Breast epithelium (tissue), 4 donors: ENCODE data around the gene PLXND1. TPM values are rescaled to one million over a fixed set of nuclear protein-coding genes. Genes with fewer than 3 reads are reported as not detected.

Experiments used
- DNase-seq, 2 donors: peaks; one replicate each; pipeline ENCODE4 v3.0.0-alpha.2; 2019; ENCODE audit warnings: low spot score in 2 of 2
- H3K27ac ChIP-seq, 2 donors: fragments of 200-600 bp; sonication (generic) in 1 of 2; one replicate each; pipeline ENCODE4 v1.5.1; 2016 to 2019; ENCODE audit warnings: mild to moderate bottlenecking in 1 of 2
- H3K27me3 ChIP-seq, 2 donors: fragments of 200-600 bp; sonication (generic) in 1 of 2; one replicate each; pipeline versions ENCODE4 v1.5.1 to v1.6.0; 2017 to 2019; ENCODE audit warnings: control low read depth in 1 of 2, mild to moderate bottlenecking in 1 of 2
- H3K36me3 ChIP-seq: fragments of 200-600 bp; one replicate; pipeline ENCODE4 v1.5.1; 2019
- H3K4me1 ChIP-seq, 2 donors: fragments of 200-600 bp; sonication (generic); one replicate each; pipeline ENCODE4 v1.5.1; 2016 to 2019; ENCODE audit warnings: control low read depth in 1 of 2
- H3K4me3 ChIP-seq, 3 donors: fragments of 200-600 bp; sonication (generic); 1 replicate in 2 of 3; 2 replicates in 1 of 3; pipeline ENCODE4 v1.5.1; 2016 to 2019; ENCODE audit warnings: mild to moderate bottlenecking in 3 of 3, moderate library complexity in 2 of 3
- H3K9me3 ChIP-seq, 2 donors: fragments of 200-600 bp; sonication (generic) in 1 of 2; one replicate each; pipeline ENCODE4 v1.5.1; 2016 to 2019; ENCODE audit warnings: control low read depth in 1 of 2
- CTCF ChIP-seq, 3 donors: fragments of 450-650 bp; IDR thresholded peaks; one replicate each; pipeline ENCODE4 v1.5.1; 2016 to 2017; ENCODE audit warnings: antibody characterized with exemption in 3 of 3, mild to moderate bottlenecking in 3 of 3, moderate library complexity in 3 of 3
- POLR2A ChIP-seq: fragments of 450-650 bp; IDR thresholded peaks from one replicate; pipeline ENCODE4 v1.6.1; 2016; ENCODE audit warnings: antibody characterized with exemption, mild to moderate bottlenecking, moderate library complexity
- POLR2AphosphoS5 ChIP-seq, 3 donors: sonication (generic); formaldehyde crosslinking; IDR thresholded peaks; one replicate each; pipeline ENCODE4 v1.6.1; 2017; ENCODE audit warnings: antibody characterized with exemption in 3 of 3
- intact Hi-C: fragments of 100-400 bp; cut with DNase I; formaldehyde crosslinking; loops from one replicate; pipeline ENCODE4 v1.15.1; 2023; ENCODE audit warnings: low total_unique reads
- total RNA-seq, 3 donors: library from RNA; depleted of rRNA; stranded (reverse); fragments of >200 nt; gene quantifications; one replicate each; pipeline ENCODE4 v1.1.0, GENCODE V29; 2016

The PLXND1 gene
- total RNA-seq, 3 donors from 2014 or later, result 53.6 to 187 (median 118) TPM

- H3K9me3 ChIP-seq, result no peaks in the 10 kb centered on the region
- no peak for DNase-seq
- H3K36me3 ChIP-seq, result no peaks in the 10 kb centered on the region
- intact Hi-C loops, result no loop called here
- H3K4me3 ChIP-seq, result no peak overlapping the region
- H3K4me1 ChIP-seq, result no peaks in the 10 kb centered on the region
- H3K27me3 ChIP-seq, result no peaks in the 10 kb centered on the region
- no peak for TF ChIP-seq CTCF (IDR thresholded peaks at IDR 0.05)
- H3K27ac ChIP-seq, result no peak overlapping the region
These were observed 80.2 kb downstream of the PLXND1 start for GRCh38 chr3:129526121-129526900.

- intact Hi-C loops, result no loop called here
- H3K27me3 ChIP-seq, result no peaks in the 10 kb centered on the region
These were observed 81.0 kb downstream of the PLXND1 start for GRCh38 chr3:129525341-129525968.

GRCh38 chr3:129524081-129524480 lies 82.4 kb downstream of the PLXND1 start:
- DNase-seq, result no peak
- Histone ChIP-seq H3K27me3 (no peaks in the 10 kb centered on the region), H3K9me3 (no peaks in the 10 kb centered on the region), H3K4me1 (no peaks in the 10 kb centered on the region), H3K4me3 (no peak overlapping the region), H3K36me3 (no peaks in the 10 kb centered on the region), H3K27ac (no peak overlapping the region)
- TF ChIP-seq POLR2A, result no peak
- TF ChIP-seq POLR2AphosphoS5 (IDR thresholded peaks at IDR 0.05), result no peak
- no peak for TF ChIP-seq CTCF (IDR thresholded peaks at IDR 0.05)
- intact Hi-C loops, result no loop called here

More at GRCh38 chr3:129525341-129525968, 81.0 kb downstream of the PLXND1 start:
- Histone ChIP-seq H3K4me1 (no peaks in the 10 kb centered on the region), H3K36me3 (no peaks in the 10 kb centered on the region), H3K27ac (no peak overlapping the region), H3K9me3 (no peaks in the 10 kb centered on the region), H3K4me3 (no peak overlapping the region)
- TF ChIP-seq CTCF (IDR thresholded peaks at IDR 0.05), result no peak
- TF ChIP-seq POLR2AphosphoS5 (IDR thresholded peaks at IDR 0.05), result no peak
- TF ChIP-seq POLR2A, result no peak
- DNase-seq, result no peak

GRCh38 chr3:129522953-129523352 lies 83.5 kb downstream of the PLXND1 start:
- no peaks in the 10 kb centered on the region for H3K36me3 ChIP-seq

More at GRCh38 chr3:129522953-129523352, 83.5 kb downstream of the PLXND1 start:
- Histone ChIP-seq H3K27ac (no peak overlapping the region), H3K4me1 (no peaks in the 10 kb centered on the region), H3K9me3 (no peaks in the 10 kb centered on the region), H3K4me3 (no peak overlapping the region), H3K27me3 (no peaks in the 10 kb centered on the region)
- no peak for DNase-seq
- TF ChIP-seq POLR2A (no peak), CTCF (IDR thresholded peaks at IDR 0.05) (no peak), POLR2AphosphoS5 (IDR thresholded peaks at IDR 0.05) (no peak)
- intact Hi-C loops, result no loop called here
